Ishikawa (cell line): Measurements from ENCODE around the gene MTFP1.

Source experiments
- CEBPB ChIP-seq: IDR thresholded peaks from 2 replicates; pipeline ENCODE4 v1.6.1; 2012
- CREB1 ChIP-seq: IDR thresholded peaks from 2 replicates; pipeline ENCODE4 v1.6.1; 2012; ENCODE audit warnings: low read depth
- EGR1 ChIP-seq: IDR thresholded peaks from 2 replicates; pipeline ENCODE4 v1.6.1; 2012
- EP300 ChIP-seq: IDR thresholded peaks from 2 replicates; pipeline ENCODE4 v1.6.1; 2012; ENCODE audit warnings: borderline replicate concordance
- FOXM1 ChIP-seq: IDR thresholded peaks from 2 replicates; pipeline ENCODE4 v1.6.1; 2012; ENCODE audit warnings: low read depth, borderline replicate concordance
- MAX ChIP-seq: IDR thresholded peaks from 2 replicates; pipeline ENCODE4 v1.6.1; 2012
- NFIC ChIP-seq: IDR thresholded peaks from 2 replicates; pipeline ENCODE4 v1.6.1; 2012
- RAD21 ChIP-seq: IDR thresholded peaks from 2 replicates; pipeline ENCODE4 v1.6.1; 2012; ENCODE audit warnings: low read depth
- REST ChIP-seq: IDR thresholded peaks from 2 replicates; pipeline ENCODE4 v1.6.1; 2012; ENCODE audit warnings: low read depth, mild to moderate bottlenecking
- TAF1 ChIP-seq: IDR thresholded peaks from 2 replicates; pipeline ENCODE4 v1.6.1; 2012; ENCODE audit warnings: low read depth, mild to moderate bottlenecking
- TCF12 ChIP-seq: IDR thresholded peaks from 2 replicates; pipeline ENCODE4 v1.6.1; 2012; ENCODE audit warnings: low read depth
- TEAD4 ChIP-seq: IDR thresholded peaks from 2 replicates; pipeline ENCODE4 v1.6.1; 2012
- YY1 ChIP-seq: IDR thresholded peaks from 2 replicates; pipeline ENCODE4 v1.6.1; 2012; ENCODE audit warnings: low read depth
- ZBTB7A ChIP-seq: IDR thresholded peaks from 2 replicates; pipeline ENCODE4 v1.6.1; 2012; ENCODE audit warnings: low read depth
- TF ChIP-seq, protein P1 (sequence below): IDR thresholded peaks from 2 replicates; pipeline ENCODE4 v1.6.1; 2012

Gene MTFP1

GRCh38 chr22:30472994-30473720 is 47.6 kb downstream of the MTFP1 start:
- TF ChIP-seq ZBTB7A = no peak
- TF ChIP-seq REST = no peak
- TF ChIP-seq RAD21 = no peak

DNA sequence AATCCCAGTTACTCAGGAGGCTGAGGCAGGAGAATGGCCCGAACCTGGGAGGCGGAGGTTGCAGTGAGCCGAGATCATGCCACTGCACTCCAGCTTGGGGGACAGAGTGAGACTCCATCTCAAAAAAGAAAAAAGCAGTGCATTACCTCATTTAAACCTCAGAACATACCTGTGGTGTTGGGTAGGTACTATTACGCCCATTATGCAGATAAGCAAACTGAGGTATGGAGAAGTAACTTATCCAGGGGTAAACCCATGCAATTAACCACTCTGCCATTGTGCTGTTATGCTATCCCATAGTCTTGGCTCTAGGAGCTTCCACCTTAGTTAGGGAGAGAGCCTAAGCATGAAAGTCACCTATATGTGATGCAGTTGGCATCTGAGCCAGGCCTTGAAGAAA is 48.6 kb downstream of the MTFP1 start:
- TF ChIP-seq TCF12 (no peak), ZBTB7A (no peak), EGR1 (no peak), TAF1 (no peak), EP300 (no peak), NFIC (no peak), CREB1 (no peak), RAD21 (no peak), REST (no peak), FOXM1 (no peak), CEBPB (no peak), MAX (no peak), TEAD4 (no peak), YY1 (no peak)
- TF ChIP-seq, protein P1, sequence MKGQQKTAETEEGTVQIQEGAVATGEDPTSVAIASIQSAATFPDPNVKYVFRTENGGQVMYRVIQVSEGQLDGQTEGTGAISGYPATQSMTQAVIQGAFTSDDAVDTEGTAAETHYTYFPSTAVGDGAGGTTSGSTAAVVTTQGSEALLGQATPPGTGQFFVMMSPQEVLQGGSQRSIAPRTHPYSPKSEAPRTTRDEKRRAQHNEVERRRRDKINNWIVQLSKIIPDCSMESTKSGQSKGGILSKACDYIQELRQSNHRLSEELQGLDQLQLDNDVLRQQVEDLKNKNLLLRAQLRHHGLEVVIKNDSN = no peak

DNA sequence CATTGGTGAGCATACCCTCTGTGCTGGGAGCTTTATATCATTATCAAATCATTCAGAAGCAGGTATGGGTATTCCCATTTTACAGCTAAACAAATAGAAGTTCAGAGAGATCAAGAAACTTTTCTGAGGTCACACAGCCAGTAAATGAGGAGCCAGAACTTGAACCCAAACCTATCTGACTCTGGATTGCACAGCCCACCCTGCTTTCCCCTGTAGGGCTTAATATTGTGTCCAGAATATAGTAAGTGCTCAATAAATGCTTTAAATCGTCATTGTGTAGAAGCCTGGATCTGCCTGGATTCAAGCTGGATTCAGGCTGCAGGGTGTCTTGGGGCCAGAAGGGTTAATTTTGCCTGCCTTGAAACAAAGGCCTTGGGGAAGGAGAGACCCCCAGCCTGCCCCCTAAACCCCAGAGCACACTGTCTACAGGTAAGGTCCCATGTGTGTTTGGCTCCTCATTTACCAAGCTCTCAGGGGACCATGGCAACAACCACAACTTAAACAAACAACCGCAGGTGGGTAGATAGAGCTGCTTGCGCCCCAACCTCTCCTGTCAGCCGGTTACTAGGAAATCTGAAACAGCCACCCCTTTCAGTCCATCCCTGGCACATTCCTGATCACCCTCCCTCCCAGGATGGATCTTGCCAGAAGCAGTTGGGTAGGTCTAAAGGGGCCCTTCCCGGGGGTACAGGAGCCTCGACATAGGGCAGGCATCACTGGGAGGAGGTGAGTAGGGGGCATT is 49.3 kb downstream of the MTFP1 start:
- no peak for TF ChIP-seq CREB1
- TF ChIP-seq MAX = no peak
- TF ChIP-seq TAF1 = no peak
